IMR-90 (cell line): ENCODE data around the gene TDRD3. TPM values are rescaled to one million over a fixed set of nuclear protein-coding genes. Genes with fewer than 3 reads are reported as not detected.

Source experiments
- ATAC-seq: fragments of 200-7000 bp; cut with Tn5 transposase; 2 replicates; pipeline ENCODE4 v1.9.1; 2020; ENCODE audit warnings: low read depth, mild to moderate bottlenecking, moderate library complexity
- BruUV-seq: library from RNA; stranded (reverse); fragments of 400-500 nt; replicated peaks from 2 replicates; lab custom pipeline; 2021; lab: Mats Ljungman, UMichigan
- CTCF ChIA-PET: fragments of 300-600 bp; formaldehyde crosslinking; extraction: SDS; loops from one replicate; lab custom pipeline; 2021; ENCODE audit warnings: antibody characterized with exemption; lab: Yijun Ruan, JAX
- POLR2A ChIA-PET: fragments of 300-600 bp; sonication (Branson Sonifier 250); formaldehyde crosslinking; loops from one replicate; lab custom pipeline; 2022; ENCODE audit warnings: antibody characterized with exemption; ENCODE audit not compliant: unreplicated experiment; lab: Charles Lee
- DNase-seq: peaks from one replicate; pipeline ENCODE4 v3.0.0; 2013
- H2AFZ ChIP-seq: replicated peaks from 2 replicates; pipeline ENCODE3; 2013; ENCODE audit warnings: low read length, mild to moderate bottlenecking; ENCODE audit not compliant: poor library complexity
- H2AK5ac ChIP-seq: 2 replicates; pipeline ENCODE4 v1.6.1; 2013; ENCODE audit warnings: low read depth, low read length, inconsistent platforms
- H2AK9ac ChIP-seq: replicated peaks from 2 replicates; pipeline ENCODE3; 2013; ENCODE audit warnings: mild to moderate bottlenecking, low read depth, low read length, moderate library complexity; ENCODE audit not compliant: poor library complexity
- H2BK120ac ChIP-seq: 2 replicates; pipeline ENCODE4 v1.6.1; 2013; ENCODE audit warnings: low read depth, low read length, inconsistent platforms
- H2BK15ac ChIP-seq: 3 replicates; pipeline ENCODE4 v1.6.1; 2013; ENCODE audit warnings: low read depth, low read length, inconsistent platforms
- H2BK20ac ChIP-seq: 2 replicates; pipeline ENCODE4 v1.6.1; 2013; ENCODE audit warnings: low read depth, mild to moderate bottlenecking, inconsistent platforms, low read length, moderate library complexity
- H2BK5ac ChIP-seq: 2 replicates; pipeline ENCODE4 v1.6.1; 2013; ENCODE audit warnings: mild to moderate bottlenecking, low read depth, low read length, inconsistent platforms; ENCODE audit not compliant: poor library complexity, severe bottlenecking
- H3K14ac ChIP-seq: replicated peaks from 2 replicates; pipeline ENCODE4 v1.6.1; 2013; ENCODE audit warnings: low read depth, low read length, inconsistent platforms
- H3K18ac ChIP-seq: 2 replicates; pipeline ENCODE4 v1.6.1; 2013; ENCODE audit warnings: low read depth, low read length, control low read depth
- H3K23ac ChIP-seq: 2 replicates; pipeline ENCODE4 v1.6.1; 2013; ENCODE audit warnings: low read depth, low read length, inconsistent platforms
- H3K27ac ChIP-seq: 2 replicates; pipeline ENCODE4 v1.5.1; 2013; ENCODE audit warnings: mild to moderate bottlenecking, control low read depth, low read length; ENCODE audit not compliant: insufficient read depth
- H3K27me3 ChIP-seq: 2 replicates; pipeline ENCODE4 v1.6.1; 2013; ENCODE audit warnings: low read length; ENCODE audit not compliant: control insufficient read depth, insufficient read depth
- H3K36me3 ChIP-seq: 2 replicates; pipeline ENCODE4 v1.6.1; 2013; ENCODE audit warnings: low read length, mixed read lengths; ENCODE audit not compliant: control insufficient read depth, insufficient read depth
- H3K4ac ChIP-seq: 2 replicates; pipeline ENCODE4 v1.6.1; 2013; ENCODE audit warnings: low read depth, low read length, inconsistent platforms
- H3K4me1 ChIP-seq: 2 replicates; pipeline ENCODE4 v1.6.1; 2013; ENCODE audit warnings: low read length, mixed read lengths; ENCODE audit not compliant: control insufficient read depth, insufficient read depth
- H3K4me2 ChIP-seq: 2 replicates; pipeline ENCODE4 v1.6.1; 2013; ENCODE audit warnings: low read depth, mild to moderate bottlenecking, control low read depth, low read length, moderate library complexity
- H3K4me3 ChIP-seq: 2 replicates; pipeline ENCODE4 v1.5.1; 2013; ENCODE audit warnings: low read depth, mild to moderate bottlenecking, control low read depth, low read length, moderate library complexity; ENCODE audit not compliant: insufficient read depth
- H3K56ac ChIP-seq: 2 replicates; pipeline ENCODE4 v1.6.1; 2013; ENCODE audit warnings: low read length, inconsistent platforms; ENCODE audit not compliant: insufficient read depth; ENCODE audit errors: extremely low read depth
- H3K79me1 ChIP-seq, 2 experiments: 2 replicates each; pipeline ENCODE4 v1.6.1; 2013; ENCODE audit warnings: low read length in 2 of 2, inconsistent platforms in 1 of 2, low read depth in 1 of 2
- H3K9ac ChIP-seq: 2 replicates; pipeline ENCODE4 v1.6.1; 2013; ENCODE audit warnings: low read depth, low read length, control low read depth
- H3K9me1 ChIP-seq: 2 replicates; pipeline ENCODE4 v1.6.1; 2013; ENCODE audit warnings: low read length, inconsistent platforms; ENCODE audit not compliant: insufficient read depth
- H3K9me3 ChIP-seq: 2 replicates; pipeline ENCODE4 v1.6.1; 2013; ENCODE audit warnings: low read length; ENCODE audit not compliant: control insufficient read depth, insufficient read depth
- H4K20me1 ChIP-seq: 2 replicates; pipeline ENCODE4 v1.6.1; 2013; ENCODE audit warnings: low read length, inconsistent platforms; ENCODE audit not compliant: insufficient read depth
- H4K5ac ChIP-seq: 2 replicates; pipeline ENCODE4 v1.6.1; 2013; ENCODE audit warnings: mild to moderate bottlenecking, low read depth, low read length, control low read depth
- H4K8ac ChIP-seq, 2 experiments: 2 replicates each; pipeline ENCODE4 v1.6.1; 2013; ENCODE audit warnings: low read depth in 2 of 2, low read length in 2 of 2, control low read depth in 1 of 2, inconsistent platforms in 1 of 2
- H4K91ac ChIP-seq: 2 replicates; pipeline ENCODE4 v1.6.1; 2013; ENCODE audit warnings: low read depth, low read length, inconsistent platforms; ENCODE audit not compliant: insufficient read depth
- CEBPB ChIP-seq: IDR thresholded peaks from 2 replicates; pipeline ENCODE4 v1.6.1; 2012; ENCODE audit warnings: low read depth, low read length, improper control_type of control experiment
- CHD1 ChIP-seq: IDR thresholded peaks from 2 replicates; pipeline ENCODE4 v1.6.1; 2012; ENCODE audit warnings: low read depth, low read length, improper control_type of control experiment
- FOS ChIP-seq: fragments of 150-350 bp; IDR thresholded peaks from 2 replicates; pipeline ENCODE4 v1.6.1; 2016; ENCODE audit warnings: low read depth, low read length
- MAZ ChIP-seq: IDR thresholded peaks from 2 replicates; pipeline ENCODE4 v1.6.1; 2012; ENCODE audit warnings: low read depth, mild to moderate bottlenecking, low read length, improper control_type of control experiment, moderate library complexity, borderline replicate concordance
- RAD21 ChIP-seq: IDR thresholded peaks from 2 replicates; pipeline ENCODE4 v1.6.1; 2012; ENCODE audit warnings: low read length, improper control_type of control experiment
- SMC3 ChIP-seq: fragments of 150-350 bp; IDR thresholded peaks from 2 replicates; pipeline ENCODE4 v1.6.1; 2016; ENCODE audit warnings: low read depth, mild to moderate bottlenecking, antibody characterized with exemption, low read length, moderate library complexity
- WGBS, 2 experiments: methylation state at CpG; one replicate each; pipeline versions ENCODE4 v1.1.5 to v1.1.7; 2013; ENCODE audit warnings: missing lambda C conversion rate in 2 of 2; ENCODE audit not compliant: insufficient read length in 1 of 2; ENCODE audit errors: extremely low coverage in 2 of 2; 5-methylcytosine and 5-hydroxymethylcytosine counted together
- dilution Hi-C: fragments of 300-500 bp; cut with HindIII; formaldehyde crosslinking; loops from one replicate; pipeline ENCODE4 v1.14.3; 2018; ENCODE audit warnings: low sequenced_read_pairs; ENCODE audit not compliant: unreplicated experiment
- in situ Hi-C: fragments of 300-500 bp; cut with MboI; formaldehyde crosslinking; loops from 3 replicates; pipeline ENCODE4 v1.14.3; 2019; ENCODE audit warnings: low sequenced_read_pairs, inconsistent platforms, mixed read lengths
- intact Hi-C: fragments of 100-400 bp; cut with micrococcal nuclease; formaldehyde crosslinking; loops from 2 replicates; pipeline ENCODE4 v1.10.0; 2022
- polyA plus RNA-seq, 3 experiments: library from polyadenylated mRNA; depleted of rRNA; stranded (reverse); fragments of >200 nt; gene quantifications; 2 replicates each; pipeline ENCODE4 v1.2.3, GENCODE V29; 2012; ENCODE audit warnings: low replicate concordance in 1 of 3
- total RNA-seq: library from RNA; depleted of rRNA; stranded (reverse); fragments of >200 nt; gene quantifications from 2 replicates; pipeline ENCODE4 v1.2.3, GENCODE V29; 2012
- TF ChIP-seq, protein P1 (sequence below): fragments of 150-350 bp; IDR thresholded peaks from 2 replicates; pipeline ENCODE4 v1.6.1; 2016; ENCODE audit warnings: low read depth, mild to moderate bottlenecking, low read length, moderate library complexity, borderline replicate concordance

Gene TDRD3
- total and polyA plus RNA-seq, 2 of the 4 experiments (the other 2 are of a cell fraction) = 3.9 to 12.0 TPM

- H3K18ac ChIP-seq = no peak overlapping the region
- H3K27ac ChIP-seq = no peak overlapping the region
- ChIA-PET POLR2A (no interaction called here), CTCF (no interaction called here)
- in situ Hi-C loops (no loop called here), dilution Hi-C loops (no loop called here), intact Hi-C loops (no loop called here)
- H2BK20ac ChIP-seq = no peak overlapping the region
- no peak overlapping the region for H4K91ac ChIP-seq
- no peaks in the 10 kb centered on the region for H3K36me3 ChIP-seq
- H3K27me3 ChIP-seq = peaks cover 12% of the 10 kb centered on the region
- TF ChIP-seq MAZ = no peak
- no peak for TF ChIP-seq CEBPB
- no peak for TF ChIP-seq FOS
- no peak for TF ChIP-seq RAD21
- TF ChIP-seq, protein P1, sequence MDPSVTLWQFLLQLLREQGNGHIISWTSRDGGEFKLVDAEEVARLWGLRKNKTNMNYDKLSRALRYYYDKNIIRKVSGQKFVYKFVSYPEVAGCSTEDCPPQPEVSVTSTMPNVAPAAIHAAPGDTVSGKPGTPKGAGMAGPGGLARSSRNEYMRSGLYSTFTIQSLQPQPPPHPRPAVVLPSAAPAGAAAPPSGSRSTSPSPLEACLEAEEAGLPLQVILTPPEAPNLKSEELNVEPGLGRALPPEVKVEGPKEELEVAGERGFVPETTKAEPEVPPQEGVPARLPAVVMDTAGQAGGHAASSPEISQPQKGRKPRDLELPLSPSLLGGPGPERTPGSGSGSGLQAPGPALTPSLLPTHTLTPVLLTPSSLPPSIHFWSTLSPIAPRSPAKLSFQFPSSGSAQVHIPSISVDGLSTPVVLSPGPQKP = no peak
- TF ChIP-seq CHD1 = no peak
- no peak for TF ChIP-seq SMC3
- H3K9me1 ChIP-seq = no peaks in the 10 kb centered on the region
- no peak overlapping the region for H3K56ac ChIP-seq
- H2BK120ac ChIP-seq = no peak overlapping the region
- ATAC-seq = no peak
- no peak overlapping the region for H4K8ac ChIP-seq
- no peak overlapping the region for H3K4me3 ChIP-seq
- no peaks in the 10 kb centered on the region for H3K4me1 ChIP-seq
- no peak overlapping the region for H4K5ac ChIP-seq
- H2AK5ac ChIP-seq = no peak overlapping the region
- no peaks in the 10 kb centered on the region for H3K9me3 ChIP-seq
- H2BK5ac ChIP-seq = no peak overlapping the region
- no peak overlapping the region for H2AK9ac ChIP-seq
- WGBS, 2 experiments = no CpG with 5 or more reads among the region's 2 CpGs
- H3K4ac ChIP-seq = no peak overlapping the region
- DNase-seq = no peak
- no peak overlapping the region for H2AFZ ChIP-seq
- no peaks in the 10 kb centered on the region for H4K20me1 ChIP-seq
- no peak overlapping the region for H3K4me2 ChIP-seq
- H3K79me1 ChIP-seq = no peaks in the 10 kb centered on the region
- no peak overlapping the region for H3K23ac ChIP-seq
- no peak overlapping the region for H2BK15ac ChIP-seq
- no peak overlapping the region for H3K9ac ChIP-seq
- BruUV-seq = no TSS peak
- H3K14ac ChIP-seq = no peak overlapping the region
Measured at GRCh38 chr13:60386250-60386649, 10.8 kb upstream of the TDRD3 start.
